SJCRH30 (cell line): ENCODE data around the gene PARD3. TPM values are rescaled to one million over a fixed set of nuclear protein-coding genes. Genes with fewer than 3 reads are reported as not detected.
"Not testable (repeated sequence)": the region's sequence is repeated elsewhere in the genome, so short reads cannot be mapped to it uniquely, and the experiment has no call there.

Experiments used
- DNase-seq, 2 experiments: peaks; one replicate each; pipeline ENCODE4 v3.0.0-alpha.2; 2015 to 2020
- H3K27ac ChIP-seq: fragments of 250-450 bp; sonication (Bioruptor Pico); 2 replicates; pipeline ENCODE4 v1.5.1; 2020; ENCODE audit warnings: mild to moderate bottlenecking, moderate library complexity
- H3K27me3 ChIP-seq: fragments of 250-450 bp; sonication (Bioruptor Pico); 2 replicates; pipeline ENCODE4 v1.5.1; 2020; ENCODE audit warnings: mild to moderate bottlenecking, moderate library complexity
- H3K36me3 ChIP-seq: fragments of 250-450 bp; sonication (Bioruptor Pico); 2 replicates; pipeline ENCODE4 v1.5.1; 2020; ENCODE audit warnings: mild to moderate bottlenecking, moderate library complexity
- H3K4me1 ChIP-seq: fragments of 250-450 bp; sonication (Bioruptor Pico); 2 replicates; pipeline ENCODE4 v1.5.1; 2020; ENCODE audit warnings: mild to moderate bottlenecking, moderate library complexity
- H3K4me3 ChIP-seq: fragments of 250-450 bp; sonication (Bioruptor Pico); 2 replicates; pipeline ENCODE4 v1.5.1; 2020; ENCODE audit warnings: mild to moderate bottlenecking, moderate library complexity
- H3K9me3 ChIP-seq: fragments of 250-450 bp; sonication (Bioruptor Pico); replicated peaks from 2 replicates; pipeline ENCODE4 v1.5.1; 2020; ENCODE audit warnings: mild to moderate bottlenecking, moderate library complexity
- total RNA-seq: library from RNA; depleted of rRNA; stranded (reverse); fragments of >200 nt; shearing (Covaris generic); gene quantifications from 2 replicates; pipeline ENCODE4 v1.2.3, GENCODE V29; 2014

Gene PARD3
- total RNA-seq, 1 experiment from 2014 or later: 58.7 TPM

DNA sequence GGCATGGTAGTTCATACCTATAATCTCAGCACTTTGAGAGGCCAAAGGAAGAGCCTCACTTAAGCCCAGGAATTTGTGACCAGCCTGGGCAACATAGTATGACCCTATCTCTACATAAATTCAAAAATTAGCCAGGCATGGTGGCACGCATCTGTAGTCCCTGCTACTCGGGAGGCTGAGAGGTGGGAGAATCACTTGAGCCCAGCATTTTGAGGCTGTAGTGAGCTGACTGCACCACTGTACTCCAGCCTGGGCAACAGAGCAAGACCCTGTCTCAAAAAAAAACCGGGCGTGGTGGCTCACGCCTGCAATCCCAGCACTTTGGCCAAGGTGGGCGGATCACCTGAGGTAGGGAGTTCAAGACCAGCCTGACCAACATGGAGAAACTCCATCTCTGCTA lies 19.8 kb downstream of the PARD3 start:
- peaks cover 3% of the 10 kb centered on the region for H3K36me3 ChIP-seq
- no peak for DNase-seq
- H3K27me3 ChIP-seq: no peaks in the 10 kb centered on the region

DNA sequence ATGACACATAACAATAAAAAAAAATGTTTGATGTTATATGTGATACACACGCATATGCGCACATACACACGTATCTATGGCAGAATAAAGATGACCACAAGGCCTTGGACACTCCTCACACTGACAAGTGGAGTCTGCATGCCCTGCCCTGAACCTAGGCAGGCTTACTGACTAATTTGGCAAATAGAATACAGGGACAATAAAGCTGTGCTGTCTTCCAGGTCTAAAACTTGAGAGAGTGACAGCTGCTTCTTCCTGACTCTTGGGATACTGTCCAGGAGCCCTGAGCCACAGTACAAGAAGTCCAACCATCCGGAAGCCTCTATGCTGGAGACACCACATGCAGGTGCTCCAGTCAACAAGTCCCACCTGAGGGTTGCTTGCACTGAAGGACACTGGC lies 20.3 kb downstream of the PARD3 start:
- Histone ChIP-seq H3K27ac (no peak overlapping the region), H3K27me3 (no peaks in the 10 kb centered on the region), H3K9me3 (no peaks in the 10 kb centered on the region), H3K4me3 (no peak overlapping the region), H3K36me3 (peaks cover 3% of the 10 kb centered on the region), H3K4me1 (no peaks in the 10 kb centered on the region)
- DNase-seq: no peak

More for the DNA sequence above, 19.8 kb downstream of the PARD3 start:
- Histone ChIP-seq H3K9me3 (no peaks in the 10 kb centered on the region), H3K4me3 (no peak overlapping the region), H3K4me1 (no peaks in the 10 kb centered on the region), H3K27ac (no peak overlapping the region)

DNA sequence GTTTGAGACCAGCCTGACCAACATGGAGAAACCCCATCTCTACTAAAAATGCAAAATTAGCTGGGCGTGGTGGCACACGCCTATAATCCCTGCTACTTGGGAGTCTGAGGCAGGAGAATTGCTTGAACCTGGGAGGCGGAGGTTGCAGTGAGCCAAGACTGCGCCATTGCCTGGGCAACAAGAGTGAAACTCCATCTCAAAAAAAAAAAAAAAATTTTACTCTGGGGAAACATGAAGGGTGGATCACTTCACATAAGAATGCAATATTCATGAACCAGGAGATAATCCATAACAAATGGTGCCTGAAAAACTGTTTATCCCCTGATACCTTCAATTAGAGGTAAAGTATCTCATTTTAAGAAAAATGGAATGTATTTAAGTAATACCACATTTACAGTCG lies 21.5 kb downstream of the PARD3 start:
- not testable (repeated sequence) for H3K27ac ChIP-seq, H3K9me3 ChIP-seq, DNase-seq, H3K4me1 ChIP-seq, H3K4me3 ChIP-seq, H3K27me3 ChIP-seq, H3K36me3 ChIP-seq

DNA sequence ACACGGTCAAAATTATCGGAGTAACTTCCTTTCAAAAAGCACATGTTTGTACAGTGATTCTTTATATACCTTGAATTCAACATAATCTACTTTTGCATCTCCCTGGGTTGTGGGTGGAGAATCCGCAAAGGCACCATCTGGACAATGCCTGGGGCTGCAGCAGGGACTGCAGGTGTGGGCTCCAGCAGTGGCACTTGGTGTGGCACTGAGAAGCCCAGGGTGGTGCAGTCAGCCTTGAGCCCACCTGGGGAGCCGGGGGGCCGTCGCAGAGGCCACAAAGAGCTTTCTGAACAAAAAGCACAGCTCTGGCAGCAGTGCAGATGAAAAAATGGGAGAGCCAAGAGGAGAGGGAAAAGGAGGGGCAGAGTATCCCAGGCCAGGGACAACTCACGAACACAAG lies 22.2 kb downstream of the PARD3 start:
- no peak overlapping the region for H3K27ac ChIP-seq
- no peak for DNase-seq
- H3K4me3 ChIP-seq: no peak overlapping the region
- H3K9me3 ChIP-seq: no peaks in the 10 kb centered on the region
- peaks cover 3% of the 10 kb centered on the region for H3K36me3 ChIP-seq
- H3K27me3 ChIP-seq: no peaks in the 10 kb centered on the region
- H3K4me1 ChIP-seq: no peaks in the 10 kb centered on the region

DNA sequence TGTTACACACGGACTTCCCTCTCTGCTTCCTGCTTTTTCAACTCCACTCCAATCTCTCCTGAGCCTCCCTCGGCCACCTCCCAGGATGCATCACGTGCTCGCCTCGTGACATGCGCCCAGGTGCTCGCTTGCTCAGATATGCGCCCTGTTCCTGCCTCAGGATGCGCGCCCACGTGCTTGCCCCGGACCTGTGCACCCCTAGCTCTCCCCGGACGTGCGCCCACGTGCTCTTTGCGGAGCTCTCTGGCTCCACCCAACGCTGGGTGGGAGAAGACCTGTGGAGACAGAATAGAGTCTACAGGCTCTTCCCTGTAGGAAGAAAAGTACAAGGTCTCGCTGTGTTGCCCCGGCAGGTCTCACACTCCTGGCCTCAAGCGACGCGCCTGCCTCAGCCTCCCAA lies 23.1 kb downstream of the PARD3 start:
- H3K4me1 ChIP-seq: peaks cover 1% of the 10 kb centered on the region
- no peak overlapping the region for H3K27ac ChIP-seq
- DNase-seq: no peak
- no peaks in the 10 kb centered on the region for H3K27me3 ChIP-seq
- no peaks in the 10 kb centered on the region for H3K9me3 ChIP-seq
- peaks cover 3% of the 10 kb centered on the region; the same call in 1 of the 2 replicates for H3K36me3 ChIP-seq
- no peak overlapping the region for H3K4me3 ChIP-seq

DNA sequence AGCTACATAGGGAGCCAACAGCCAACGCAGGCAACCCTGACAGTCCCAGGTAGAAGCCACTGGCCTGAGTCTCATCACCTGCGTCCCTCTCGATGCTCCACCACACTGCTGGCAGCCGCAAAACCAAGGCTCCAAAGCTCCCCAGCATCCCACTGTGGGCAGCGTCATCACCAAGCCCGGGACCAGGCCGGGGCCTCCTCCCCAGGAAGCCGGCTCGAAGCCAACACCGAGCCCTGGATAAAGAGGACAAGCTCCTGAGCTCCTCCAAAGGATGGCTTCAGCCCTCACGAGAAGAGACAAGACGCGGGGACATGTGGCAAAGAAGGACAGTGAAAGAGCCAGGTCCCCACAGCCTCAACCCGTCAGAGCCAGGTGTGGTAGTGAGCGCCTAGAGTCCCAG lies 23.9 kb downstream of the PARD3 start:
- Histone ChIP-seq H3K4me3 (no peak overlapping the region), H3K27me3 (no peaks in the 10 kb centered on the region), H3K9me3 (no peaks in the 10 kb centered on the region), H3K4me1 (peaks cover 8% of the 10 kb centered on the region), H3K27ac (no peak overlapping the region), H3K36me3 (peaks cover 1% of the 10 kb centered on the region; the same call in 1 of the 2 replicates)
- DNase-seq: no peak

DNA sequence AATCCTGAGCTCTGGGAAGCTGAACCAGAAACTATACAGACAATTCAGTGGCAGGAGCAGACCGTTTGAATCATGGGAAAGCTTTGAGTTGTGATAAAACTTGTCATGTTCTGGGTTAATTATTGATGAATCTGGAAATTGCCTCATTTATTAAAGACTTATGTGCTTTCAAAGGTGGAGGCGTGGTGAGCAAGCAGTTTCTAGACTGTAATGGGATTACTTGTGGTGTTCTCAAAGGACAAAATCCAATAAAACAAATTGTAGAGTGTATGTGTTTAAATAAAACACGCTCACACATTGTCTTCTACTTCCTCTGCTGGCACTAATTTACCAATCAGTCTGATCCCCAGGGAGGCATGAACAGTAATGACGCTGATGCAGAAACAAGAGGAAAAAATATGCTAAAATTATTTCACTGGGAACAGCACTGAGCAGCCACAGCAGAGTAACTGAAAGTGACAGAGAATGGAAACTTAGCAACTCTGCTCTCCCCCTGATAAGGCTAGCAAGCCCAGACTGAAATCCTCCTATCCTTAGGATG lies 25.1 kb downstream of the PARD3 start:
- H3K9me3 ChIP-seq: no peaks in the 10 kb centered on the region
- no peak for DNase-seq
- H3K27me3 ChIP-seq: no peaks in the 10 kb centered on the region
- H3K4me1 ChIP-seq: peaks cover 17% of the 10 kb centered on the region
- no peak overlapping the region for H3K27ac ChIP-seq
- no peak overlapping the region for H3K4me3 ChIP-seq
- H3K36me3 ChIP-seq: no peaks in the 10 kb centered on the region

DNA sequence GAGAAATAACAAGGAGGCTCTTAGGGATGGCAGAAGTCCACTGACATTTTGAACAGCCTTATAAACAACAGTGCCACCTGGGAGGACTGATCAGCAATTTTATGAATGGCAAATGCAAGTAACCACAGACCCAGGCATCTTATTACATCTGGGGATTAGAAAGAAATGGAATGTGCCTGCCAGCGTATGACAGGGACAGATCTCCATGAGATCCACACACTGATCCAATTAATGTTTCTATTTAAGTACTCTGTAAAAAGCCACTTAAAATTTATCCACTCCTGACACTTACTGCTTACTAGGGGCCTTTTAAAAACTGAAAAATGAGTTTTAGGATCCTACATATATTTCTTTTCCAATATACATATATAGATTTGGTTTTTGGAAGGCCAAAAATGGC lies 28.6 kb downstream of the PARD3 start:
- peak; percentile 56 to 78 for DNase-seq
- H3K27ac ChIP-seq: 0 out of 2 replicates have a peak overlapping the region, but pooled peaks have one; percentile 14
- H3K4me1 ChIP-seq: peaks cover 25% of the 10 kb centered on the region
- H3K27me3 ChIP-seq: no peaks in the 10 kb centered on the region
- H3K4me3 ChIP-seq: no peak overlapping the region
- H3K36me3 ChIP-seq: no peaks in the 10 kb centered on the region
- H3K9me3 ChIP-seq: no peaks in the 10 kb centered on the region

DNA sequence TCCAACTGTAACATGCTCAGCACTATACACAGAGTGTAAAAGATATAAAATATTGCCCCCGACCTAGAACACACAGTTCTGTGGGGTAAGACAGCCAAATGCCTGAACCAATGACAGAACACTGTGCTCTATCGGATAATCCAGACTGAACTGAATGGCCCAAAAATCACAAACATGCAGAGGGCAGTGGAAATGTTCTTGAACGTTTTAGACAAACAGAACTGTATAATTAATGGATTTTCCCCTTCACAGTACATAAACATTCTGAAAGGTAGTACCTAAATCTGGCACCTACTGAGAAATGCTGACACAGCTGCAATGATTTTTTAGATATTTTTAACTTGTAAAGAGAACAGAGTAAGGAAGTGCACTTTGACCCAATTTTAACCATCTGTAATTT lies 33.4 kb downstream of the PARD3 start:
- Histone ChIP-seq H3K27me3 (no peaks in the 10 kb centered on the region), H3K9me3 (no peaks in the 10 kb centered on the region), H3K27ac (peak overlapping the region; percentile 48), H3K4me3 (no peak overlapping the region; the same call in 1 of the 2 replicates), H3K36me3 (no peaks in the 10 kb centered on the region), H3K4me1 (peaks cover 32% of the 10 kb centered on the region)
- peak in 1 of 2 experiments; percentile 13 for DNase-seq

DNA sequence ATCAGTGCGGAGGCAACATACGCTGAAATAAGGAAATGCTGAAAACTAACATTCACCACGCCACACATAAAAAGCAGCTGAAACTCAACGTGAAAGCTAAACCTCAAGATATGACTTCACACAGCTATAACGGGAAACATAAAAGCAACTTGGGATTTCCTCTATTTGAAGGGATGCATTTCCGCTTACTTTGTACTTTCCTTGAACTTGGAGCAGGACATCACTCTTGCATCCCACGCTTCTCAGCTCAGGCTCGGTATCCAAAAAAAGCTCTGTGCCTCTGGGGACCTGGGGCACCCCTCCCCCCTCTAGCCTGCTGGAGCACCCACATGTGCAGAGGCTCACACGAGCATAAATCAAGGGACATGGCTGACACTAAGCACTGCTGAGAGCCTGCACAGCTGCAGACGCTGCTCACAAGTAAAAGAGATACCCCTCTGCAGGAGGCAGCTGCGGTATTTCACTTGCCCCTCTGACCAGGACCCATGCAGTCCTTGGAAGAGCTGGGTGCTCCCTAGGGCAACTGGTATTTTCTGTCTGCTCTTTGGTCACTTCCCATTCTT lies 34.2 kb downstream of the PARD3 start:
- Histone ChIP-seq H3K27ac (peak overlapping the region; percentile 48), H3K9me3 (no peaks in the 10 kb centered on the region), H3K27me3 (no peaks in the 10 kb centered on the region), H3K4me3 (peak overlapping the region; percentile 37), H3K36me3 (no peaks in the 10 kb centered on the region), H3K4me1 (peaks cover 24% of the 10 kb centered on the region)
- DNase-seq: peak; percentile 90 to 93

DNA sequence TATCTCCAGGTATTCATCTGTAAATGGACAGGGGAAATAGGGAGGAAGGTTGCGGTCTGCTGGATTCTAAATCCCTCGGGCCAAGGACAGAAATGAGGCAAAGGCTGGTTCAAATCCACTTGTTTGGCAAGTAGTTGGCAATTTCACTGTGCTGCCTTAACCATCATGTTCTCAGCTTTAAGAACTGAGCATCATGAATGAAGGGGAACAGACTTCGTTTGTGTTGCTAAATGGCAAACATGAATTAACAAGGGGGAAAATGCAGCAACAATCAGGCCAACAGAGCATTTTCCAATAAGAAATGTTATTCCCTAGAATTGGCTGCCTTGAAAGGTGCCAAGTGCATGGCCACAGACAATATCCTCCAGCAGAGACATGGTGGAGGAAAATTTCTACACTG lies 36.9 kb downstream of the PARD3 start:
- no peak overlapping the region for H3K4me3 ChIP-seq
- H3K36me3 ChIP-seq: no peaks in the 10 kb centered on the region
- H3K27me3 ChIP-seq: no peaks in the 10 kb centered on the region
- no peaks in the 10 kb centered on the region for H3K9me3 ChIP-seq
- no peak overlapping the region for H3K27ac ChIP-seq
- no peak for DNase-seq
- peaks cover 19% of the 10 kb centered on the region for H3K4me1 ChIP-seq

DNA sequence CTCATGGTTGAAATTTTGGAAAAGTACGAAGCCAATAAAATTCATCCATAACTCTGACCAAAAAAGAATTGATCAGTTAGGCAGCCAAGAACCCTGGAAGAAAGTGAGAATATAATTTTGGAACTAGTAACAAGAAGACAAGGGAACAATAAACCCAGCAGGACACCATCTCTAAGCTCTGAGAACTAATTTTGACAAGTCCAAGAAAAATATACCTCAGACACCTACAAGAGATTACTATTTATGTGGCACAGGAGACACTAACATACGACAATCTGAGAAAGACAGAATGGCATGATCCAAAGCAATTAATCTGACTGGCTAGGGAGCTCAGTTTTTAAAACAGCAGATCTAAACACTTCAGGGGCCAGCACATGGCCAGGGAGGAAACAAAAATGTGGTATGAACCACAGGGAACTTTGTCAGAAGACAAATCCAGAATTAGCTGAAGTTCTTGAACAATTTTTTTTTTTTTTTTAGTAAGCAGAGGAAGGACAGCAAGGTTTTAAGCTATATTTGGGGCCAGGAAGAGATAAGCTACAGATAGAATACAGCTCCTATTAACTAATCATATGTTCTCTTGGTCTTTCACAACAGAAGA lies 38.9 kb downstream of the PARD3 start:
- H3K36me3 ChIP-seq: no peaks in the 10 kb centered on the region
- DNase-seq: no peak

DNA sequence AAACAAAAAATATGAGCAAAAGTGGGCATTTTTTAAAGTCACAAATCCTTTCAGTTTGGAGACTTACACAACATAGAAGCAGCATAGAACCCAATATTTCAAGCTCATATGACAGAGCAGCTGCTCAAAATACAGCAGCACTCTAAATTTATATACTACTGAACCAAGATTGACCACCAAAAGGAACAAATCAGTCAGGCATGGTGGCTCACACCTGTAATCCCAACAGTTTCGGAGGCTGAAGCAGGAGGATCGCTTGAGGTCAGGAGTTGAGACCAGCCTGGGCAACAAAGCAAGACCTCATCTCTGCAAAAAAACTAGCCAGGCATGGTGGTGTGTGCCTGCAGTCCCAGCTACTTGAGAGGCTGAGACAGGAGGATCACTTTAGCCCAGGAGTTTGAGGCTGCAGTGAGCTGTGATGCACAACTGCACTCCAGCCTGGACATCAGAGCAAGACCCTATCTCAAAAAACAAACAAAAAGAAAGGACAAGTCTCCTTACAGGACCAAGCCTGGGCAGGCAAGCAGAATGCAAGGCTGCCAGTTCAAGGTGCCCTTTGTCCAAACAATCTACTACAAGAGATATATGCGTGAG lies 40.0 kb downstream of the PARD3 start:
- Histone ChIP-seq H3K27ac (no peak overlapping the region), H3K36me3 (no peaks in the 10 kb centered on the region), H3K4me1 (peaks cover 4% of the 10 kb centered on the region; the same call in 1 of the 2 replicates), H3K9me3 (no peaks in the 10 kb centered on the region), H3K4me3 (no peak overlapping the region), H3K27me3 (no peaks in the 10 kb centered on the region)
- DNase-seq: no peak

More for the DNA sequence above, 38.9 kb downstream of the PARD3 start:
- Histone ChIP-seq H3K4me1 (peaks cover 8% of the 10 kb centered on the region), H3K4me3 (no peak overlapping the region), H3K27ac (no peak overlapping the region), H3K9me3 (no peaks in the 10 kb centered on the region), H3K27me3 (no peaks in the 10 kb centered on the region)

DNA sequence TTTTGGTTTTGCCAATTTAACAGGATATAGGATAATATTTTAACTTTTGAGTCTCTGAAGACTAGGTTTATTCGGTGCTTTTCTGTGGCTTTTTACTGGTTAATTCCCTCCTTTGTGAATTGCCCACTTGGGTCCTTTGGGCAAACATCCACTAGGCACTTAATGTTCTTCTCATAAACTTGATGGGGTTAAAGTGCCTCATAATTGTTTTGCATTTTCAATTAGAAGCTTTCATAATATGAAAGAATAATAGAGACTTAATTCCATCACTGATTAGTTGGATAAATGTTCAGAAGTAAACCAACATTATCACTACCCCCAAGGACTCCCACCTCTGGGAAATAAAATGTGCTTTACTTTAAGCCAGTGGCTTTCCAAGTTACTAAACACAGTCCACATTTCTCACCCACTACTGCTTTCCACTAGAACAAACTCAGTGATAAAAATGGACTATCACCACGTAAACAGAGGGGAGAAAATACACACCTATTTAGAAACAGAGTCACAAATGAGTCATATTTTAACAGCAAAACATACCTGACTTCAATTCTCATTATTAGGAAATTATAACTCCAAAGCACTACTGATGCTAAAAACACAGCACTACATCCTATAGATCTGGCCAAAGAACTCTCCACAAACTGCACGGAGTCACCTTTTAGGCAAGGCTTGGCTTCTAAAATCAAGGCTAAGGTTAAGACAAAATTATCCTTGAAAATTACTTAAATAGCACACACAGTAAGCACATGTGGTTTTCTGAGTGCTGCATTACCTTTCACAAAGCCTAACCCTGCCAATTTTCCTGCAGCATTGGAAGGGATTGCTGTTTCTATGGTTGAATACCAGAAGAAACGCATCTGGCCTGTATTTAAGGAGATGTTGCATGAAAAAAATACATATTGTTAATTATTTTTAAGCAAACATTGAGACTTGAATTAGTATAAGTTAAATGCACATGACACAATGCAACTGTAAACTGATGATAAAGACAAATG lies 41.2 kb downstream of the PARD3 start:
- no peaks in the 10 kb centered on the region; the same call in 1 of the 2 replicates for H3K4me1 ChIP-seq
- DNase-seq: no peak
- H3K9me3 ChIP-seq: no peaks in the 10 kb centered on the region
- no peak overlapping the region for H3K27ac ChIP-seq
- H3K4me3 ChIP-seq: no peak overlapping the region
- no peaks in the 10 kb centered on the region for H3K27me3 ChIP-seq
- no peaks in the 10 kb centered on the region for H3K36me3 ChIP-seq
